Adrenal gland (tissue), 5 donors: ENCODE data around the gene FAU.

Experiments used
- CTCF ChIP-seq, 6 experiments: fragments of 450-650 bp in 4 of 6; fragments of 200-600 bp in 2 of 6; sonication (generic) in 1 of 6; IDR thresholded peaks; 1 replicate in 5 of 6; 2 replicates in 1 of 6; pipeline versions ENCODE4 v1.5.1 to v1.8.0; 2016 to 2021; ENCODE audit warnings: antibody characterized with exemption in 6 of 6, mild to moderate bottlenecking in 2 of 6, moderate library complexity in 1 of 6
- POLR2A ChIP-seq, 2 donors: fragments of 450-650 bp; IDR thresholded peaks; one replicate each; pipeline ENCODE4 v1.6.1; 2017; ENCODE audit warnings: antibody characterized with exemption in 2 of 2, mild to moderate bottlenecking in 2 of 2, moderate library complexity in 1 of 2
- donor health status: DM: no; HTN: no; CAD: no.

GRCh38 chr11:65121447-65121864, 478 bp downstream of the FAU start:
- TF ChIP-seq CTCF (IDR thresholded peaks at IDR 0.05): peak in 2 of 6 experiments; percentile 11 to 16
- no peak for TF ChIP-seq POLR2A (IDR thresholded peaks at IDR 0.05)
